Lower leg skin (tissue), 3 donors: ENCODE results near the gene NFATC2.

Experiments
- POLR2A ChIP-seq, 2 donors: fragments of 450-650 bp; IDR thresholded peaks; one replicate each; pipeline ENCODE4 v1.6.1; 2016 to 2017; ENCODE audit warnings: antibody characterized with exemption in 2 of 2, mild to moderate bottlenecking in 1 of 2, moderate library complexity in 1 of 2
- TF ChIP-seq, protein P1 (sequence below), 3 donors: fragments of 450-650 bp; IDR thresholded peaks; one replicate each; pipeline ENCODE4 v1.5.1; 2016; ENCODE audit warnings: antibody characterized with exemption in 3 of 3, mild to moderate bottlenecking in 3 of 3, moderate library complexity in 2 of 3

GRCh38 chr20:51345601-51346101 lies 196.9 kb downstream of the NFATC2 start:
- no peak for TF ChIP-seq POLR2A (IDR thresholded peaks at IDR 0.05)
- TF ChIP-seq, protein P1, sequence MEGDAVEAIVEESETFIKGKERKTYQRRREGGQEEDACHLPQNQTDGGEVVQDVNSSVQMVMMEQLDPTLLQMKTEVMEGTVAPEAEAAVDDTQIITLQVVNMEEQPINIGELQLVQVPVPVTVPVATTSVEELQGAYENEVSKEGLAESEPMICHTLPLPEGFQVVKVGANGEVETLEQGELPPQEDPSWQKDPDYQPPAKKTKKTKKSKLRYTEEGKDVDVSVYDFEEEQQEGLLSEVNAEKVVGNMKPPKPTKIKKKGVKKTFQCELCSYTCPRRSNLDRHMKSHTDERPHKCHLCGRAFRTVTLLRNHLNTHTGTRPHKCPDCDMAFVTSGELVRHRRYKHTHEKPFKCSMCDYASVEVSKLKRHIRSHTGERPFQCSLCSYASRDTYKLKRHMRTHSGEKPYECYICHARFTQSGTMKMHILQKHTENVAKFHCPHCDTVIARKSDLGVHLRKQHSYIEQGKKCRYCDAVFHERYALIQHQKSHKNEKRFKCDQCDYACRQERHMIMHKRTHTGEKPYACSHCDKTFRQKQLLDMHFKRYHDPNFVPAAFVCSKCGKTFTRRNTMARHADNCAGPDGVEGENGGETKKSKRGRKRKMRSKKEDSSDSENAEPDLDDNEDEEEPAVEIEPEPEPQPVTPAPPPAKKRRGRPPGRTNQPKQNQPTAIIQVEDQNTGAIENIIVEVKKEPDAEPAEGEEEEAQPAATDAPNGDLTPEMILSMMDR (IDR thresholded peaks at IDR 0.05): no peak
